Erythroblast (primary cell): ENCODE data around the gene EDEM2.

ENCODE experiments used
- GATA1 ChIP-seq: IDR thresholded peaks from 2 replicates; pipeline ENCODE4 v1.6.1; 2011; ENCODE audit warnings: low read depth, mild to moderate bottlenecking, control low read depth, low read length, moderate library complexity
- POLR2A ChIP-seq: IDR thresholded peaks from 2 replicates; pipeline ENCODE4 v1.6.1; 2011; ENCODE audit warnings: mild to moderate bottlenecking, low read length

DNA sequence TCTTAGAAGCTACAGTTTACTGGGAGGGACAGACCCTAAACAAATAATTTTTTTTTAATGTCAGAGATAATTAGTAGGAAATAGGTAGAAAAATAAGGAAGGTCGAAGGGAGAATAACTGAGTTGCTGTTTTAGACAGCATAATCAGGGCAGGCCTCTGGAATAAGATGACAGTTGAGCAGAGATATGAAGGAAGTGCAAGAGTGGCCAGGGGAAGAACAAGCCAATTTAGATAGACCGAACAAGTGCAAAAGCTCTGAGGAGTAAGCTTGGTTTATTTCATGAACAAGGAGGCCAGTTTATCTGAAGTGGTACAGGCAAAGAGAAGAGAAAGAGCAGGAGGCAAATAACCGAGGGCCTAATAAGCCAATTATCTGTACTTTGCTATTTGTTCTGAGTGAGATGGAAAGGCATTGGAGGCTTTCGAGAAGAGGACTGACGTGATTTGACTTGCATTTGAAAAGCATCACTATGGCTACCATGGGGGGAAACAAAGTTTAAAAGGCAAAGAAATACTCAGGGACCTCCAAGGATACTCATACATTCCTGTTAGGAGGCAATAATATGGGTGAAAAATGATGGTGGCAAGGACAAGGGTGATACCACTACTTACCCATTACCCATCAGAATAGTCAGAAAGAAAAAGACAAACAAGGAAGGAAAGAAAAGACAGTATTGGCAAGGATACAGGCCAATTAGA, 44.4 kb upstream of the EDEM2 start:
- TF ChIP-seq POLR2A (no peak), GATA1 (no peak)
